DND-41 (cell line): Measurements from ENCODE around the gene FUZ.

Source experiments
- ATAC-seq: fragments of 200-7000 bp; cut with Tn5 transposase; 3 replicates; pipeline ENCODE4 v1.9.1; 2021; ENCODE audit warnings: low read depth; ENCODE audit not compliant: insufficient read depth
- DNase-seq: peaks from one replicate; pipeline ENCODE4 v3.0.0-alpha.2; 2020
- H2AFZ ChIP-seq: 2 replicates; pipeline ENCODE4 v1.6.0; 2012; ENCODE audit warnings: low read depth, low read length
- H3K27ac ChIP-seq: 2 replicates; pipeline ENCODE4 v1.5.1; 2012; ENCODE audit warnings: low read length, inconsistent platforms
- H3K27me3 ChIP-seq: fragments of 200-600 bp; sonication (generic); 2 replicates; pipeline ENCODE4 v1.6.0; 2012; ENCODE audit warnings: low read length, mild to moderate bottlenecking, inconsistent platforms; ENCODE audit not compliant: insufficient read depth, poor library complexity
- H3K36me3 ChIP-seq: 2 replicates; pipeline ENCODE4 v1.5.1; 2012; ENCODE audit warnings: low read length, inconsistent platforms; ENCODE audit not compliant: insufficient read depth
- H3K4me1 ChIP-seq: 2 replicates; pipeline ENCODE4 v1.5.1; 2012; ENCODE audit warnings: mild to moderate bottlenecking, low read length; ENCODE audit not compliant: insufficient read depth
- H3K4me2 ChIP-seq: 2 replicates; pipeline ENCODE4 v1.6.0; 2012; ENCODE audit warnings: mild to moderate bottlenecking, moderate library complexity, low read length, inconsistent platforms; ENCODE audit not compliant: insufficient read depth
- H3K4me3 ChIP-seq, 2 experiments: fragments of 200-600 bp in 1 of 2; shearing (Covaris generic) in 1 of 2; 2 replicates each; pipeline ENCODE4 v1.5.1; 2012 to 2016; ENCODE audit warnings: inconsistent platforms in 2 of 2, low read length in 2 of 2, mild to moderate bottlenecking in 2 of 2, low read depth in 1 of 2, moderate library complexity in 1 of 2
- H3K79me2 ChIP-seq: 2 replicates; pipeline ENCODE4 v1.6.0; 2012; ENCODE audit warnings: low read length, inconsistent platforms; ENCODE audit not compliant: insufficient read depth
- H3K9ac ChIP-seq: 2 replicates; pipeline ENCODE4 v1.6.0; 2012; ENCODE audit warnings: low read depth, mild to moderate bottlenecking, inconsistent platforms, low read length, moderate library complexity
- H3K9me3 ChIP-seq: 2 replicates; pipeline ENCODE4 v1.5.1; 2012; ENCODE audit warnings: low read length, moderate library complexity, mild to moderate bottlenecking, inconsistent platforms; ENCODE audit not compliant: insufficient read depth, severe bottlenecking
- H4K20me1 ChIP-seq: 2 replicates; pipeline ENCODE4 v1.6.0; 2012; ENCODE audit warnings: low read length; ENCODE audit not compliant: insufficient read depth
- EZH2 ChIP-seq: IDR thresholded peaks from 3 replicates; pipeline ENCODE4 v1.6.1; 2012; ENCODE audit warnings: borderline replicate concordance, low read depth, mild to moderate bottlenecking, moderate library complexity, low read length, inconsistent platforms; ENCODE audit not compliant: severe bottlenecking
- TF ChIP-seq, protein P1 (sequence below): IDR thresholded peaks from 2 replicates; pipeline ENCODE4 v1.5.1; 2012; ENCODE audit warnings: borderline replicate concordance, low read length, moderate library complexity, mild to moderate bottlenecking; ENCODE audit not compliant: poor library complexity, severe bottlenecking; ENCODE audit errors: extremely low read depth

Gene FUZ

GRCh38 chr19:49767967-49768581 is 45.0 kb downstream of the FUZ start:
- Histone ChIP-seq H3K4me2 (peak overlapping the region; percentile 92), H2AFZ (no peak overlapping the region), H4K20me1 (peaks cover 20% of the 10 kb centered on the region), H3K9me3 (no peaks in the 10 kb centered on the region), H3K27ac (peak overlapping the region; percentile 84), H3K36me3 (peaks cover 11% of the 10 kb centered on the region), H3K27me3 (no peaks in the 10 kb centered on the region), H3K4me1 (peaks cover 30% of the 10 kb centered on the region), H3K4me3 (peak overlapping the region; percentile 90 to 95; a peak in 3 of 4 replicates), H3K9ac (peak overlapping the region; percentile 76), H3K79me2 (peaks cover 45% of the 10 kb centered on the region)
- no peak for TF ChIP-seq EZH2
- TF ChIP-seq, protein P1, sequence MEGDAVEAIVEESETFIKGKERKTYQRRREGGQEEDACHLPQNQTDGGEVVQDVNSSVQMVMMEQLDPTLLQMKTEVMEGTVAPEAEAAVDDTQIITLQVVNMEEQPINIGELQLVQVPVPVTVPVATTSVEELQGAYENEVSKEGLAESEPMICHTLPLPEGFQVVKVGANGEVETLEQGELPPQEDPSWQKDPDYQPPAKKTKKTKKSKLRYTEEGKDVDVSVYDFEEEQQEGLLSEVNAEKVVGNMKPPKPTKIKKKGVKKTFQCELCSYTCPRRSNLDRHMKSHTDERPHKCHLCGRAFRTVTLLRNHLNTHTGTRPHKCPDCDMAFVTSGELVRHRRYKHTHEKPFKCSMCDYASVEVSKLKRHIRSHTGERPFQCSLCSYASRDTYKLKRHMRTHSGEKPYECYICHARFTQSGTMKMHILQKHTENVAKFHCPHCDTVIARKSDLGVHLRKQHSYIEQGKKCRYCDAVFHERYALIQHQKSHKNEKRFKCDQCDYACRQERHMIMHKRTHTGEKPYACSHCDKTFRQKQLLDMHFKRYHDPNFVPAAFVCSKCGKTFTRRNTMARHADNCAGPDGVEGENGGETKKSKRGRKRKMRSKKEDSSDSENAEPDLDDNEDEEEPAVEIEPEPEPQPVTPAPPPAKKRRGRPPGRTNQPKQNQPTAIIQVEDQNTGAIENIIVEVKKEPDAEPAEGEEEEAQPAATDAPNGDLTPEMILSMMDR: no peak
- ATAC-seq (no peak), DNase-seq (no peak)

GRCh38 chr19:49767381-49767780 is 45.7 kb downstream of the FUZ start:
- peak overlapping the region; percentile 87 for H2AFZ ChIP-seq
- H3K9ac ChIP-seq: peak overlapping the region; percentile 76
- DNase-seq (no peak), ATAC-seq (no peak)
- H3K4me3 ChIP-seq: peak overlapping the region; percentile 90 to 95
- peak overlapping the region; percentile 92 for H3K4me2 ChIP-seq
- peaks cover 30% of the 10 kb centered on the region for H3K4me1 ChIP-seq
- no peaks in the 10 kb centered on the region for H3K9me3 ChIP-seq
- peaks cover 41% of the 10 kb centered on the region for H3K79me2 ChIP-seq
- TF ChIP-seq, protein P1: no peak
- no peak for TF ChIP-seq EZH2
- H3K36me3 ChIP-seq: peaks cover 7% of the 10 kb centered on the region; the same call in 1 of the 2 replicates
- H4K20me1 ChIP-seq: peaks cover 16% of the 10 kb centered on the region
- H3K27ac ChIP-seq: peak overlapping the region; percentile 84
- no peaks in the 10 kb centered on the region for H3K27me3 ChIP-seq

- no peaks in the 10 kb centered on the region for H3K9me3 ChIP-seq
- H3K4me3 ChIP-seq: peak within 1 kb of the TSS; percentile 90 to 95
- H4K20me1 ChIP-seq: peaks cover 16% of the 10 kb centered on the region
- H3K4me1 ChIP-seq: peaks cover 30% of the 10 kb centered on the region
- H2AFZ ChIP-seq: peak within 1 kb of the TSS; percentile 87
- DNase-seq (no peak), ATAC-seq (no peak; the same call in 1 of the 3 replicates)
- H3K27ac ChIP-seq: peak within 1 kb of the TSS; percentile 89
- no peak for TF ChIP-seq EZH2
- TF ChIP-seq, protein P1: no peak
- H3K9ac ChIP-seq: peak within 1 kb of the TSS; percentile 76
- peak within 1 kb of the TSS; percentile 92 for H3K4me2 ChIP-seq
- H3K36me3 ChIP-seq: peaks cover 7% of the 10 kb centered on the region; the same call in 1 of the 2 replicates
- no peaks in the 10 kb centered on the region for H3K27me3 ChIP-seq
- peaks cover 40% of the 10 kb centered on the region for H3K79me2 ChIP-seq
These were observed 46.2 kb downstream of the FUZ start, which contains the start of gene AP2A1 for GRCh38 chr19:49766930-49767299. TSS of gene AP2A1 (plus strand) at chr19:49767001. CDS start at chr19:49767134, 133 bp downstream.
